Ovary (tissue), 3 donors: ENCODE measurements around the gene HOXB3.

ENCODE experiments used
- CTCF ChIP-seq, 3 donors: fragments of 450-650 bp in 2 of 3; fragments of 200-600 bp in 1 of 3; IDR thresholded peaks; one replicate each; pipeline versions ENCODE4 v1.5.1 to v1.8.0; 2016 to 2022; ENCODE audit warnings: antibody characterized with exemption in 3 of 3, mild to moderate bottlenecking in 1 of 3
- EP300 ChIP-seq: sonication (generic); formaldehyde crosslinking; IDR thresholded peaks from one replicate; pipeline ENCODE4 v1.6.1; 2017; ENCODE audit warnings: antibody characterized with exemption
- POLR2A ChIP-seq: fragments of 450-650 bp; IDR thresholded peaks from one replicate; pipeline ENCODE4 v1.6.1; 2017; ENCODE audit warnings: antibody characterized with exemption, mild to moderate bottlenecking, moderate library complexity
- donor health status: DM: no; HTN: no; CAD: no.

GRCh38 chr17:48598736-48599135, 8.7 kb upstream of the HOXB3 start:
- no peak for TF ChIP-seq CTCF (IDR thresholded peaks at IDR 0.05)
- no peak for TF ChIP-seq POLR2A
- no peak for TF ChIP-seq EP300
